ENCODE results near the gene TRAFD1. TPM values are rescaled to one million over a fixed set of nuclear protein-coding genes. Genes with fewer than 3 reads are reported as not detected.
A peak's percentile ranks its signal among the peaks of the same experiment; 100 is the strongest.

Gene TRAFD1
- total and polyA plus RNA-seq, 2 of the 13 experiments (the other 11 are each of a cell fraction or from before 2014, with no cell fraction given), result 9.5 to 20.9 TPM

DNA sequence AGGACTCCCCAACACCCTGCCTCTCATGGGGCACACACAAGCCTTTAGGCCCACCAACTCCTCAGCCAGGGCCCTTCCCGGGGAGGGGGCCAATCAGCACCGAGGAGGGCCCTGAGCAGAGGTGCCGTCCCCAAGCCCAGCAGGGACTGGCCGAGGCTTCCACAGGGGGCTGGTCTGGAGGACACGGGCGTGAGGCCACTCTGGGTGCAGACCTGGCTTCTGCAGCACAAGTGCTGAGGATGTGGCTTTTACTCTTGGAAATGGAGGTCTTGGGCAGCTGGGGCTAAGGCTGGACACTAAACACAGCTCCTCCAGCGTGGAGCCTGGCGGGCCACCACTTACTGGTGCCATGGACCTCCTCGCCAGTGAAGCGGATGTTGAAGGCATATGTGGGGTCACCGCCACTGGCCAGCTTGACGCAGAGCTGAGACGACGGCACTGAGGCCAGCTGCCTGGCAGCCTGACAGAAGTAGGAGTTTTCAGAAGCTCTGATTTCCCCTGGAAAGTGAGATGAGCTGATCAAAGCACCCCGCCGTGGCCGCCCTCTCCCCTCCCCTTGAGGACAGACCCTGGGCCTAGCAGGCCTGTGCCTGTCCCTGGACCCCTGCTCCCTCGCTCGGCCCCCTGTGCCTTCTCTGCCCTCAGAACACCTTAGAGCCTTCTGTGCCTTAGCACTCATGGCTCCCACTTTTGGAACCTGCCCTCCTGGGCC is 44.0 kb downstream of the TRAFD1 start:
- no peak for DNase-seq (ENCODE audit: low spot score)
- H3K4me1 ChIP-seq (ENCODE audit: insufficient read depth, low read length), result no peaks in the 10 kb centered on the region
- peaks cover 0 to 4% of the 10 kb centered on the region in 2 experiments; a peak in 2 of 5 replicates for H3K36me3 ChIP-seq (replicated peaks in 1 of 2; ENCODE audit: control insufficient read depth in 1 of 2, insufficient read depth in 2 of 2, low read length in 2 of 2)
- H4K20me1 ChIP-seq (ENCODE audit: insufficient read depth, low read length), result no peaks in the 10 kb centered on the region
- no peak overlapping the region for H3K9ac ChIP-seq (ENCODE audit: insufficient read depth, low read depth, low read length)
- ATAC-seq, result no peak
- H2AFZ ChIP-seq (ENCODE audit: low read length), result no peak overlapping the region
- no peak overlapping the region for H3K4me2 ChIP-seq (ENCODE audit: low read depth, low read length)
- peak; percentile 63 for TF ChIP-seq RBM22 (optimal IDR thresholded peaks at IDR 0.05; ENCODE audit: low read length)
- no peak for TF ChIP-seq ZBTB20 (CRISPR knock-in tag; IDR thresholded peaks at IDR 0.05; ENCODE audit: borderline replicate concordance, low read depth)
- CTCF ChIA-PET (ENCODE audit: low intra/inter-chr PET ratio, low total read pairs), result no interaction called here
- H3K79me2 ChIP-seq (ENCODE audit: insufficient read depth, low read length), result no peaks in the 10 kb centered on the region
- H3K27ac ChIP-seq (ENCODE audit: extremely low read length, insufficient read depth, low read length), result no peak overlapping the region
- WGBS (ENCODE audit: low lambda C conversion rate), result 89% methylated on average over 5 of the region's 19 CpGs
- FAIRE-seq, result no peak
- no TSS peak for BruUV-seq (replicated peaks)
- H3K9me3 ChIP-seq (ENCODE audit: low read length), result no peaks in the 10 kb centered on the region
- intact Hi-C loops (cut with micrococcal nuclease; ENCODE audit: unreplicated experiment) (no loop called here), in situ Hi-C loops (cut with HindIII; ENCODE audit: extremely low pct_ligation_motif_present, low pct_unique_long_range_greater_than_20kb) (no loop called here)
- H3K4me3 ChIP-seq (replicated peaks in 1 of 3; ENCODE audit: insufficient read depth in 1 of 3, low read depth in 2 of 3, low read length in 3 of 3), result no peak overlapping the region
- no peaks in the 10 kb centered on the region for H3K27me3 ChIP-seq (ENCODE audit: control insufficient read depth in 1 of 2, insufficient read depth in 2 of 2, low read length in 2 of 2)
- POLR2A ChIA-PET, result no interaction called here

DNA sequence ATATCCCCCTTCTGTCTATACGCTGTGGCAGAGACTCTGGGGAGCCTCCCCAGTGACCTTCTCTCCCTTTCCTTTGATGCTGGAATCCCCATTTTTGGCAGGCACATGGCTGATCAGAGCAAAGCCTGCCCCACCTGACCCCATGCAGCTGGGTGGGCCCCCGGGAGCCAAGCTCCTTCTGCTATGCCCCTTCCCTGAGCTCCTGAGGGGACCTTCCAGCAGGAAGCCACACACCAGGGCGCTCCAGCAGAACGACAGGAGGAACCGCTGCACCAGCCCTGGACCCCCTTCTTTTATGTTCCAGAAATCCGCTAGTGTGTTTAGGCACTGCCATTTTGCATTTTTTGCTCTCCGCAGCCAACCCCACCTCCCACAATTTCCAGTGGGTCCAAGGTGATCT is 44.6 kb downstream of the TRAFD1 start:
- H3K36me3 ChIP-seq (replicated peaks in 1 of 2; ENCODE audit: control insufficient read depth in 1 of 2, insufficient read depth in 2 of 2, low read length in 2 of 2), result peaks cover 0 to 6% of the 10 kb centered on the region in 2 experiments; a peak in 2 of 5 replicates
- H3K9me3 ChIP-seq (ENCODE audit: low read length), result no peaks in the 10 kb centered on the region
- in situ Hi-C loops (cut with HindIII; ENCODE audit: extremely low pct_ligation_motif_present, low pct_unique_long_range_greater_than_20kb) (loop anchor here (5.0 kb wide), 1 partner anchor 58 kb away; no protein-coding TSS in a partner anchor), intact Hi-C loops (cut with micrococcal nuclease; ENCODE audit: unreplicated experiment) (loop anchor here (5.0 kb wide), 1 partner anchor 58 kb away; no protein-coding TSS in a partner anchor)
- no peak for DNase-seq (ENCODE audit: low spot score)
- no peak for TF ChIP-seq ZBTB1 (CRISPR knock-in tag; IDR thresholded peaks at IDR 0.05; ENCODE audit: borderline replicate concordance)
- TF ChIP-seq, protein P1, sequence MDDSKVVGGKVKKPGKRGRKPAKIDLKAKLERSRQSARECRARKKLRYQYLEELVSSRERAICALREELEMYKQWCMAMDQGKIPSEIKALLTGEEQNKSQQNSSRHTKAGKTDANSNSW (CRISPR knock-in tag; IDR thresholded peaks at IDR 0.05; ENCODE audit: borderline replicate concordance), result no peak
- no peak for TF ChIP-seq PPARG (CRISPR knock-in tag; conservative IDR thresholded peaks at IDR 0.05)
- no peak for TF ChIP-seq GLI4 (CRISPR knock-in tag; IDR thresholded peaks at IDR 0.05; ENCODE audit: borderline replicate concordance)
- no peak for TF ChIP-seq MTF1 (CRISPR knock-in tag; IDR thresholded peaks at IDR 0.05)
- TF ChIP-seq ZNF530 (CRISPR knock-in tag; IDR thresholded peaks at IDR 0.05; ENCODE audit: low read depth), result no peak
- no peak for TF ChIP-seq FIP1L1 (IDR thresholded peaks at IDR 0.05; ENCODE audit: borderline replicate concordance, insufficient read depth, low read depth, low read length)
- TF ChIP-seq STAG1 (CRISPR knock-in tag; IDR thresholded peaks at IDR 0.05), result no peak
- TF ChIP-seq ADNP (CRISPR knock-in tag; IDR thresholded peaks at IDR 0.05), result no peak
- H3K4me1 ChIP-seq (ENCODE audit: insufficient read depth, low read length), result no peaks in the 10 kb centered on the region
- no peak overlapping the region for H3K27ac ChIP-seq (ENCODE audit: extremely low read length, insufficient read depth, low read length)
- no peak overlapping the region for H3K9ac ChIP-seq (ENCODE audit: insufficient read depth, low read depth, low read length)
- no peak overlapping the region for H2AFZ ChIP-seq (ENCODE audit: low read length)
- FAIRE-seq, result no peak
- CTCF ChIA-PET (ENCODE audit: low intra/inter-chr PET ratio, low total read pairs), result interaction anchor here (1.2 kb wide), 1 partner anchor 61 kb away, joined by 3 read pairs; the partner anchor contains the start of gene NAA25
- H3K27me3 ChIP-seq (ENCODE audit: control insufficient read depth in 1 of 2, insufficient read depth in 2 of 2, low read length in 2 of 2), result no peaks in the 10 kb centered on the region
- H3K4me3 ChIP-seq (replicated peaks in 1 of 3; ENCODE audit: insufficient read depth in 1 of 3, low read depth in 2 of 3, low read length in 3 of 3), result no peak overlapping the region
- BruUV-seq (replicated peaks), result no TSS peak
- no peak for ATAC-seq
- no peaks in the 10 kb centered on the region for H3K79me2 ChIP-seq (ENCODE audit: insufficient read depth, low read length)
- POLR2A ChIA-PET, result no interaction called here
- H4K20me1 ChIP-seq (ENCODE audit: insufficient read depth, low read length), result no peaks in the 10 kb centered on the region
- WGBS (ENCODE audit: low lambda C conversion rate), result 90% methylated on average over 7 of the region's 7 CpGs
- no peak overlapping the region for H3K4me2 ChIP-seq (ENCODE audit: low read depth, low read length)
